H9 (cell line): ENCODE results near the gene EPC1. TPM values are rescaled to one million over a fixed set of nuclear protein-coding genes. Genes with fewer than 3 reads are reported as not detected.

Source experiments
- DNase-seq: peaks from one replicate; pipeline ENCODE4 v3.0.0-alpha.2; 2017
- H2AFZ ChIP-seq: one replicate; pipeline ENCODE4 v1.6.1; 2013; ENCODE audit warnings: mild to moderate bottlenecking, low read length, control low read depth, moderate library complexity
- H2AK5ac ChIP-seq: 2 replicates; pipeline ENCODE4 v1.6.1; 2013; ENCODE audit warnings: low read length, control low read depth, mixed read lengths; ENCODE audit not compliant: insufficient read length
- H2BK120ac ChIP-seq: one replicate; pipeline ENCODE4 v1.6.1; 2013; ENCODE audit warnings: low read depth, mild to moderate bottlenecking, low read length, control low read depth, inconsistent platforms; ENCODE audit not compliant: poor library complexity, severe bottlenecking
- H2BK12ac ChIP-seq: 2 replicates; pipeline ENCODE4 v1.6.1; 2013; ENCODE audit warnings: low read length, control low read depth, mixed read lengths, low read depth; ENCODE audit not compliant: insufficient read length
- H2BK15ac ChIP-seq: 2 replicates; pipeline ENCODE4 v1.6.1; 2013; ENCODE audit warnings: low read depth, low read length, control low read depth
- H2BK20ac ChIP-seq: one replicate; pipeline ENCODE4 v1.6.1; 2013; ENCODE audit warnings: low read depth, mild to moderate bottlenecking, low read length, control low read depth, inconsistent platforms; ENCODE audit not compliant: poor library complexity, severe bottlenecking
- H2BK5ac ChIP-seq: 2 replicates; pipeline ENCODE4 v1.6.1; 2013; ENCODE audit warnings: low read length, control low read depth, mixed read lengths; ENCODE audit not compliant: insufficient read length
- H3K14ac ChIP-seq: 2 replicates; pipeline ENCODE4 v1.6.1; 2013; ENCODE audit warnings: low read length, control low read depth; ENCODE audit not compliant: insufficient read depth
- H3K18ac ChIP-seq: 2 replicates; pipeline ENCODE4 v1.6.1; 2013; ENCODE audit warnings: low read depth, mild to moderate bottlenecking, mixed read lengths, low read length, control low read depth; ENCODE audit not compliant: insufficient read length
- H3K23ac ChIP-seq: 2 replicates; pipeline ENCODE4 v1.6.1; 2013; ENCODE audit warnings: low read length, control low read depth, mixed read lengths, low read depth; ENCODE audit not compliant: insufficient read length
- H3K23me2 ChIP-seq: 2 replicates; pipeline ENCODE4 v1.6.1; 2013; ENCODE audit warnings: low read depth, mild to moderate bottlenecking, mixed read lengths, low read length, control low read depth; ENCODE audit not compliant: insufficient read length, poor library complexity, severe bottlenecking
- H3K27ac ChIP-seq: 2 replicates; pipeline ENCODE4 v1.5.1; 2013; ENCODE audit warnings: low read length, control low read depth, mixed read lengths, low read depth; ENCODE audit not compliant: insufficient read length
- H3K27me3 ChIP-seq: 2 replicates; pipeline ENCODE4 v1.6.1; 2013; ENCODE audit warnings: low read length, control low read depth, inconsistent platforms; ENCODE audit not compliant: insufficient read depth
- H3K4ac ChIP-seq: 2 replicates; pipeline ENCODE4 v1.6.1; 2013; ENCODE audit warnings: low read depth, mild to moderate bottlenecking, control low read depth, inconsistent platforms, low read length, moderate library complexity
- H3K4me1 ChIP-seq: 2 replicates; pipeline ENCODE4 v1.6.1; 2013; ENCODE audit warnings: low read length, control low read depth, inconsistent platforms; ENCODE audit not compliant: insufficient read depth
- H3K4me2 ChIP-seq: 2 replicates; pipeline ENCODE4 v1.6.1; 2013; ENCODE audit warnings: low read length, control low read depth, mixed read lengths; ENCODE audit not compliant: insufficient read length, insufficient read depth
- H3K56ac ChIP-seq: 2 replicates; pipeline ENCODE4 v1.6.1; 2013; ENCODE audit warnings: low read depth, mild to moderate bottlenecking, mixed read lengths, low read length, control low read depth; ENCODE audit not compliant: insufficient read length
- H3K79me1 ChIP-seq: 2 replicates; pipeline ENCODE4 v1.6.1; 2013; ENCODE audit warnings: low read depth, mild to moderate bottlenecking, moderate library complexity, low read length, control low read depth, inconsistent platforms; ENCODE audit not compliant: insufficient read depth, poor library complexity, severe bottlenecking
- H3K79me2 ChIP-seq: 2 replicates; pipeline ENCODE4 v1.6.1; 2013; ENCODE audit warnings: low read length, control low read depth, inconsistent platforms; ENCODE audit not compliant: insufficient read depth
- H3K9ac ChIP-seq: 2 replicates; pipeline ENCODE4 v1.6.1; 2013; ENCODE audit warnings: low read length, control low read depth, mixed read lengths; ENCODE audit not compliant: insufficient read length; ENCODE audit errors: extremely low read depth
- H3K9me3 ChIP-seq: one replicate; pipeline ENCODE4 v1.6.1; 2013; ENCODE audit warnings: low read depth, low read length, inconsistent platforms; ENCODE audit not compliant: control insufficient read depth
- H3T11ph ChIP-seq: one replicate; pipeline ENCODE4 v1.6.1; 2013; ENCODE audit warnings: mild to moderate bottlenecking, low read length, control low read depth, inconsistent platforms
- H4K20me1 ChIP-seq: one replicate; pipeline ENCODE4 v1.6.1; 2013; ENCODE audit not compliant: control insufficient read depth, insufficient read length, insufficient read depth
- H4K5ac ChIP-seq: 2 replicates; pipeline ENCODE4 v1.6.1; 2013; ENCODE audit warnings: low read depth, mild to moderate bottlenecking, mixed read lengths, low read length, control low read depth; ENCODE audit not compliant: insufficient read length
- H4K8ac ChIP-seq: replicated peaks from 2 replicates; pipeline ENCODE4 v1.6.1; 2013; ENCODE audit warnings: low read length, control low read depth, mixed read lengths, low read depth; ENCODE audit not compliant: insufficient read length
- H4K91ac ChIP-seq: 2 replicates; pipeline ENCODE4 v1.6.1; 2013; ENCODE audit warnings: low read depth, mild to moderate bottlenecking, moderate library complexity, mixed read lengths, low read length, control low read depth; ENCODE audit not compliant: insufficient read length
- H3K27ac Mint-ChIP-seq, 3 experiments: 2 replicates in 2 of 3; 3 replicates in 1 of 3; pipeline ENCODE4 v1.8.0; 2020 to 2021; ENCODE audit warnings: mixed read lengths in 3 of 3, mild to moderate bottlenecking in 1 of 3, moderate library complexity in 1 of 3
- H3K27me3 Mint-ChIP-seq: 2 replicates; pipeline ENCODE4 v1.8.0; 2021; ENCODE audit warnings: low read depth, mild to moderate bottlenecking, moderate library complexity, mixed read lengths
- H3K36me3 Mint-ChIP-seq, 3 experiments: 2 replicates in 2 of 3; 3 replicates in 1 of 3; pipeline ENCODE4 v1.8.0; 2020 to 2021; ENCODE audit warnings: low read depth in 3 of 3, mixed read lengths in 3 of 3; ENCODE audit not compliant: insufficient read depth in 1 of 3
- H3K4me1 Mint-ChIP-seq, 2 experiments: 2 replicates each; pipeline ENCODE4 v1.8.0; 2020; ENCODE audit warnings: mixed read lengths in 2 of 2
- H3K4me3 Mint-ChIP-seq, 2 experiments: 2 replicates in 1 of 2; 3 replicates in 1 of 2; pipeline ENCODE4 v1.8.0; 2020 to 2021; ENCODE audit warnings: mild to moderate bottlenecking in 2 of 2, mixed read lengths in 2 of 2, moderate library complexity in 1 of 2
- H3K9me3 Mint-ChIP-seq, 2 experiments: 2 replicates in 1 of 2; 3 replicates in 1 of 2; pipeline ENCODE4 v1.8.0; 2020; ENCODE audit warnings: mild to moderate bottlenecking in 2 of 2, mixed read lengths in 2 of 2, moderate library complexity in 1 of 2
- CTCF ChIP-seq: fragments of 200-600 bp; sonication (generic); conservative IDR thresholded peaks from 3 replicates; pipeline ENCODE4 v1.8.0; 2021; ENCODE audit warnings: antibody characterized with exemption, mild to moderate bottlenecking
- WGBS: extraction: QIAGEN DNeasy Blood & Tissue Kit; methylation state at CpG from one replicate; pipeline ENCODE4 v1.1.7; 2013; ENCODE audit warnings: missing lambda C conversion rate, low lambda C conversion rate, mixed read lengths; ENCODE audit not compliant: insufficient read length; ENCODE audit errors: extremely low coverage; 5-methylcytosine and 5-hydroxymethylcytosine counted together
- total RNA-seq: library from RNA; stranded (reverse); gene quantifications from 2 replicates; pipeline ENCODE4 v1.2.1, GENCODE V29; 2021

The EPC1 gene
- total RNA-seq, 1 experiment from 2014 or later: 32.5 TPM

DNA sequence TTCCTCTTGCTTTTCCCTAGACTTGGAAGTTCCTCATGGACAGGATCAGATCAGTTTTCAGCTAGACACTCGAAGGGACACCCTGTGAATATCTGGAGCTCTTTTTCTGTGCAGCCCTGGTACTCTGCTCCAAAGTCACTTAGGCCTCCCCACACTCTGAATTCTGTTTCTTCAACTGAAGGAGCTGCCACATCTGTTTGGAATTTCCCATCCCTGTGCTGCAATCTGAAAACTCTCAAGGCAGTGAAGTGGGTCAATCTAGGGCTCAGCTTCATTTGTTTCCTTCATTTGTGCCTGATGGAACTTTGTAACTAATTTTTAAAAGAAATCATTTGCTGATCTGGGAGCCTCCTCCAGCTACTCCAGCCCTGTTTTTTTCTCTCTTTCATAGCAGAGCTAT lies 9.6 kb downstream of the EPC1 start:
- H3K4me3 Mint-ChIP-seq: no peak overlapping the region
- Histone ChIP-seq H2BK5ac (no peak overlapping the region), H3K56ac (no peak overlapping the region), H4K91ac (no peak overlapping the region), H3K23ac (no peak overlapping the region), H3K27ac (no peak overlapping the region), H4K8ac (no peak overlapping the region), H3K14ac (no peak overlapping the region), H3K4me1 (peaks cover under 1% of the 10 kb centered on the region; the same call in 1 of the 2 replicates), H3K9ac (no peak overlapping the region), H2BK120ac (no peak overlapping the region), H2AFZ (no peak overlapping the region), H2BK20ac (no peak overlapping the region), H3K9me3 (no peaks in the 10 kb centered on the region), H4K5ac (no peak overlapping the region), H3K27me3 (no peaks in the 10 kb centered on the region), H2BK15ac (no peak overlapping the region), H3K4ac (no peak overlapping the region), H4K20me1 (no peaks in the 10 kb centered on the region), H3K18ac (no peak overlapping the region), H3K79me2 (peaks cover 55% of the 10 kb centered on the region), H3K23me2 (no peaks in the 10 kb centered on the region), H3T11ph (no peak overlapping the region), H3K4me2 (no peak overlapping the region), H3K79me1 (peaks cover 6% of the 10 kb centered on the region), H2AK5ac (no peak overlapping the region), H2BK12ac (no peak overlapping the region)
- H3K36me3 Mint-ChIP-seq: peaks cover 0 to 4% (median 1%) of the 10 kb centered on the region in 3 experiments; a peak in 3 of 7 replicates
- H3K27me3 Mint-ChIP-seq: no peaks in the 10 kb centered on the region
- H3K4me1 Mint-ChIP-seq: peaks cover 50 to 53% of the 10 kb centered on the region in 2 experiments
- no peaks in the 10 kb centered on the region for H3K9me3 Mint-ChIP-seq
- peak overlapping the region in 2 of 3 experiments; percentile 51 to 58; a peak in 3 of 7 replicates for H3K27ac Mint-ChIP-seq
- no peak for DNase-seq
- TF ChIP-seq CTCF: no peak
- no CpG with 5 or more reads among the region's 1 CpG for WGBS
